HG02759 (cell line): Measurements from ENCODE around the gene MORN1.

Experiments
- ATAC-seq: cut with Tn5 transposase; IDR thresholded peaks from one replicate; pipeline ENCODE4 v1.9.1; 2021; ENCODE audit warnings: mild to moderate bottlenecking, moderate library complexity; ENCODE audit not compliant: unreplicated experiment

The MORN1 gene

GRCh38 chr1:2405588-2406295 lies 14.4 kb upstream of the MORN1 start:
- no peak for ATAC-seq

GRCh38 chr1:2404890-2405511 lies 13.6 kb upstream of the MORN1 start:
- no peak for ATAC-seq

GRCh38 chr1:2404142-2404889 lies 13.0 kb upstream of the MORN1 start:
- no peak for ATAC-seq

GRCh38 chr1:2403273-2403672 lies 11.9 kb upstream of the MORN1 start:
- no peak for ATAC-seq

GRCh38 chr1:2402420-2402819 lies 11.1 kb upstream of the MORN1 start:
- no peak for ATAC-seq

- ATAC-seq = no peak
These were observed 9.7 kb upstream of the MORN1 start for GRCh38 chr1:2400950-2401649.

GRCh38 chr1:2400576-2400909 lies 9.2 kb upstream of the MORN1 start:
- ATAC-seq = no peak

- ATAC-seq = no peak
These were observed 8.7 kb upstream of the MORN1 start for GRCh38 chr1:2399890-2400575.

GRCh38 chr1:2398871-2399270 lies 7.5 kb upstream of the MORN1 start:
- ATAC-seq = no peak

GRCh38 chr1:2397007-2397679 lies 5.8 kb upstream of the MORN1 start:
- ATAC-seq = no peak

GRCh38 chr1:2396476-2396875 lies 5.1 kb upstream of the MORN1 start:
- ATAC-seq = no peak

- ATAC-seq = no peak
These were observed 4.7 kb upstream of the MORN1 start for GRCh38 chr1:2396059-2396458.

- ATAC-seq = no peak
These were observed 3.9 kb upstream of the MORN1 start for GRCh38 chr1:2395245-2395644.

GRCh38 chr1:2394761-2395160 lies 3.4 kb upstream of the MORN1 start:
- ATAC-seq = no peak

GRCh38 chr1:2394220-2394619 lies 2.9 kb upstream of the MORN1 start:
- no peak for ATAC-seq

GRCh38 chr1:2393471-2393877 lies 2.1 kb upstream of the MORN1 start:
- no peak for ATAC-seq

GRCh38 chr1:2392686-2393085 lies 1.3 kb upstream of the MORN1 start:
- no peak for ATAC-seq

- peak; percentile 11 for ATAC-seq
These were observed 666 bp upstream of the MORN1 start for GRCh38 chr1:2391931-2392509.

GRCh38 chr1:2389644-2390043 lies 1.7 kb downstream of the MORN1 start:
- no peak for ATAC-seq
